Dendritic cell treated with granulocyte-macrophage colony-stimulating factor and Interleukin-4, amounts not matched to agents 40 ng/mL and 50 ng/mL, for 4 days (primary cell): Measurements from ENCODE around the gene ERN1.

ENCODE experiments used
- H3K27ac Mint-ChIP-seq: one replicate; pipeline ENCODE4 v1.8.0; 2022; ENCODE audit warnings: mild to moderate bottlenecking, mixed read lengths
- H3K27me3 Mint-ChIP-seq: one replicate; pipeline ENCODE4 v1.8.0; 2022; ENCODE audit warnings: mild to moderate bottlenecking, mixed read lengths
- H3K36me3 Mint-ChIP-seq: one replicate; pipeline ENCODE4 v1.8.0; 2022; ENCODE audit warnings: low read depth, mixed read lengths
- H3K4me1 Mint-ChIP-seq: one replicate; pipeline ENCODE4 v1.8.0; 2022; ENCODE audit warnings: low read depth, mixed read lengths
- H3K4me3 Mint-ChIP-seq: one replicate; pipeline ENCODE4 v1.8.0; 2022; ENCODE audit warnings: mild to moderate bottlenecking, moderate library complexity, mixed read lengths
- H3K9me3 Mint-ChIP-seq: one replicate; pipeline ENCODE4 v1.8.0; 2022; ENCODE audit warnings: mixed read lengths
- intact Hi-C: fragments of 100-400 bp; cut with micrococcal nuclease; formaldehyde crosslinking; loops from one replicate; pipeline ENCODE4 v1.15.0; 2022

The ERN1 gene

GRCh38 chr17:64138441-64138840, 8.5 kb upstream of the ERN1 start:
- Mint-ChIP-seq H3K27me3 (no peaks in the 10 kb centered on the region), H3K4me3 (no peak overlapping the region), H3K9me3 (no peaks in the 10 kb centered on the region), H3K4me1 (peaks cover 6% of the 10 kb centered on the region), H3K36me3 (no peaks in the 10 kb centered on the region), H3K27ac (no peak overlapping the region)
- intact Hi-C loops: no loop called here

GRCh38 chr17:64135000-64135399, 5.1 kb upstream of the ERN1 start:
- peaks cover 37% of the 10 kb centered on the region for H3K4me1 Mint-ChIP-seq
- H3K9me3 Mint-ChIP-seq: no peaks in the 10 kb centered on the region
- H3K36me3 Mint-ChIP-seq: peaks cover 6% of the 10 kb centered on the region
- no peaks in the 10 kb centered on the region for H3K27me3 Mint-ChIP-seq
- H3K27ac Mint-ChIP-seq: no peak overlapping the region
- no peak overlapping the region for H3K4me3 Mint-ChIP-seq
- intact Hi-C loops: loop anchor here (5.0 kb wide), 2 partner anchors 147 to 218 kb away; partner anchors contain the start of gene GH1

- H3K9me3 Mint-ChIP-seq: no peaks in the 10 kb centered on the region
These were observed 4.4 kb upstream of the ERN1 start for GRCh38 chr17:64134216-64134970.

GRCh38 chr17:64133546-64134215, 3.7 kb upstream of the ERN1 start:
- Mint-ChIP-seq H3K4me3 (no peak overlapping the region), H3K36me3 (peaks cover 6% of the 10 kb centered on the region), H3K27ac (no peak overlapping the region), H3K4me1 (peaks cover 43% of the 10 kb centered on the region), H3K27me3 (no peaks in the 10 kb centered on the region), H3K9me3 (no peaks in the 10 kb centered on the region)
- intact Hi-C loops: loop anchor here (1.0 to 5.0 kb wide), 4 partner anchors 104 to 216 kb away; partner anchors contain the start of gene GH1

More at GRCh38 chr17:64134216-64134970, 4.4 kb upstream of the ERN1 start:
- intact Hi-C loops: loop anchor here (5.0 kb wide), 2 partner anchors 148 to 217 kb away; partner anchors contain the start of gene GH1
- H3K27ac Mint-ChIP-seq: no peak overlapping the region
- H3K4me1 Mint-ChIP-seq: peaks cover 37% of the 10 kb centered on the region
- no peaks in the 10 kb centered on the region for H3K27me3 Mint-ChIP-seq
- H3K36me3 Mint-ChIP-seq: peaks cover 6% of the 10 kb centered on the region
- H3K4me3 Mint-ChIP-seq: no peak overlapping the region

- intact Hi-C loops: loop anchor here (2.0 to 5.0 kb wide), 3 partner anchors 69 to 214 kb away; partner anchors contain the start of gene GH1
- Mint-ChIP-seq H3K27me3 (no peaks in the 10 kb centered on the region), H3K4me1 (peaks cover 43% of the 10 kb centered on the region), H3K4me3 (no peak overlapping the region), H3K36me3 (peaks cover 6% of the 10 kb centered on the region), H3K27ac (peak overlapping the region; percentile 100), H3K9me3 (no peaks in the 10 kb centered on the region)
These were observed 1.8 kb upstream of the ERN1 start for GRCh38 chr17:64131606-64132270.

- H3K4me1 Mint-ChIP-seq: peaks cover 48% of the 10 kb centered on the region
- H3K36me3 Mint-ChIP-seq: peaks cover 6% of the 10 kb centered on the region
- H3K4me3 Mint-ChIP-seq: peak overlapping the region; percentile 82
- intact Hi-C loops: loop anchor here (1.0 to 5.0 kb wide), 4 partner anchors 15 to 213 kb away; partner anchors contain the start of gene GH1
- peak overlapping the region; percentile 100 for H3K27ac Mint-ChIP-seq
- H3K27me3 Mint-ChIP-seq: no peaks in the 10 kb centered on the region
- no peaks in the 10 kb centered on the region for H3K9me3 Mint-ChIP-seq
These were observed 636 bp upstream of the ERN1 start for GRCh38 chr17:64130559-64131001.

- Mint-ChIP-seq H3K27me3 (no peaks in the 10 kb centered on the region), H3K36me3 (peaks cover 11% of the 10 kb centered on the region), H3K9me3 (no peaks in the 10 kb centered on the region), H3K4me1 (peaks cover 50% of the 10 kb centered on the region), H3K4me3 (peak overlapping the region; percentile 82), H3K27ac (peak overlapping the region; percentile 100)
- intact Hi-C loops: loop anchor here (2.0 to 5.0 kb wide), 2 partner anchors 37 to 55 kb away; no protein-coding TSS in a partner anchor
These were observed 504 bp downstream of the ERN1 start for GRCh38 chr17:64129515-64129764.

- Mint-ChIP-seq H3K36me3 (peaks cover 15% of the 10 kb centered on the region), H3K27ac (peak overlapping the region; percentile 100), H3K4me1 (peaks cover 51% of the 10 kb centered on the region), H3K27me3 (no peaks in the 10 kb centered on the region), H3K4me3 (peak overlapping the region; percentile 82), H3K9me3 (no peaks in the 10 kb centered on the region)
- intact Hi-C loops: loop anchor here (2.0 to 5.0 kb wide), 2 partner anchors 37 to 54 kb away; no protein-coding TSS in a partner anchor
These were observed 993 bp downstream of the ERN1 start for GRCh38 chr17:64128787-64129514.

GRCh38 chr17:64126918-64127317, 3.0 kb downstream of the ERN1 start:
- peaks cover 42% of the 10 kb centered on the region for H3K4me1 Mint-ChIP-seq
- H3K4me3 Mint-ChIP-seq: no peak overlapping the region
- H3K27me3 Mint-ChIP-seq: no peaks in the 10 kb centered on the region
- no peak overlapping the region for H3K27ac Mint-ChIP-seq
- peaks cover 15% of the 10 kb centered on the region for H3K36me3 Mint-ChIP-seq
- intact Hi-C loops: loop anchor here (5.0 kb wide), 1 partner anchor 35 kb away; no protein-coding TSS in a partner anchor
- H3K9me3 Mint-ChIP-seq: no peaks in the 10 kb centered on the region

GRCh38 chr17:64125937-64126336, 4.0 kb downstream of the ERN1 start:
- intact Hi-C loops: loop anchor here (5.0 kb wide), 1 partner anchor 34 kb away; no protein-coding TSS in a partner anchor
- Mint-ChIP-seq H3K36me3 (peaks cover 15% of the 10 kb centered on the region), H3K9me3 (no peaks in the 10 kb centered on the region), H3K27me3 (no peaks in the 10 kb centered on the region), H3K27ac (no peak overlapping the region), H3K4me3 (no peak overlapping the region), H3K4me1 (peaks cover 38% of the 10 kb centered on the region)

- no peak overlapping the region for H3K4me3 Mint-ChIP-seq
These were observed 5.3 kb downstream of the ERN1 start for GRCh38 chr17:64124609-64125008.

GRCh38 chr17:64123114-64123513, 6.8 kb downstream of the ERN1 start:
- no peak overlapping the region for H3K4me3 Mint-ChIP-seq
- H3K27me3 Mint-ChIP-seq: no peaks in the 10 kb centered on the region
- H3K27ac Mint-ChIP-seq: no peak overlapping the region
- H3K4me1 Mint-ChIP-seq: peaks cover 38% of the 10 kb centered on the region
- H3K36me3 Mint-ChIP-seq: peaks cover 9% of the 10 kb centered on the region
- H3K9me3 Mint-ChIP-seq: no peaks in the 10 kb centered on the region
- intact Hi-C loops: no loop called here

More at GRCh38 chr17:64124609-64125008, 5.3 kb downstream of the ERN1 start:
- no peak overlapping the region for H3K27ac Mint-ChIP-seq
- intact Hi-C loops: loop anchor here (5.0 kb wide), 1 partner anchor 32 kb away; no protein-coding TSS in a partner anchor
- peaks cover 9% of the 10 kb centered on the region for H3K36me3 Mint-ChIP-seq
- no peaks in the 10 kb centered on the region for H3K27me3 Mint-ChIP-seq
- no peaks in the 10 kb centered on the region for H3K9me3 Mint-ChIP-seq
- H3K4me1 Mint-ChIP-seq: peaks cover 39% of the 10 kb centered on the region
